Smooth muscle cell of the coronary artery (primary cell): ENCODE measurements around the gene GCA. TPM values are rescaled to one million over a fixed set of nuclear protein-coding genes. Genes with fewer than 3 reads are reported as not detected.

Source experiments
- total RNA-seq: library from RNA; depleted of rRNA; stranded (reverse); fragments of >200 nt; gene quantifications from 2 replicates; pipeline ENCODE4 v1.2.3, GENCODE V29; 2014; ENCODE audit warnings: low replicate concordance

Gene GCA
- total RNA-seq: 4.1 and 6.1 TPM in 2 replicates

GRCh38 chr2:162343824-162344616 lies at the start of gene GCA:
GCA (plus strand) TSS chr2:162344132; CDS start chr2:162344249, 117 bp downstream.

GRCh38 chr2:162318328-162319180 lies 25.4 kb upstream of the GCA start, which contains the start of gene IFIH1:
IFIH1 (minus strand) TSS chr2:162318684; CDS start chr2:162318307, 377 bp downstream.

Other genes starting within 250 kb of the GCA start
- not detected in 2 replicates for gene GCG, start 191.9 kb upstream of the GCA start, total RNA-seq
- gene FAP, start 100.7 kb upstream of the GCA start, total RNA-seq: 169 and 182 TPM in 2 replicates
- gene IFIH1, start 25.4 kb upstream of the GCA start, total RNA-seq: 2.6 and 6.3 TPM in 2 replicates